ENCODE data around the gene CTNND2.
"Not testable (repeated sequence)": the region's sequence is repeated elsewhere in the genome, so short reads cannot be mapped to it uniquely, and the experiment has no call there.

CTNND2 gene

GRCh38 chr5:11672385-11673085, 231.7 kb downstream of the CTNND2 start:
- no peak for DNase-seq (ENCODE audit: low spot score)

GRCh38 chr5:11658376-11658775, 245.9 kb downstream of the CTNND2 start:
- DNase-seq (ENCODE audit: low spot score): no peak

- no peak for DNase-seq (ENCODE audit: low spot score)
Observed at GRCh38 chr5:11656916-11657315, 247.3 kb downstream of the CTNND2 start.

GRCh38 chr5:11655681-11656080, 248.6 kb downstream of the CTNND2 start:
- DNase-seq (ENCODE audit: low spot score): peak; percentile 28

GRCh38 chr5:11650936-11651335, 253.3 kb downstream of the CTNND2 start:
- no peak for DNase-seq (ENCODE audit: low spot score)

GRCh38 chr5:11646141-11646540, 258.1 kb downstream of the CTNND2 start:
- DNase-seq (ENCODE audit: low spot score): no peak

GRCh38 chr5:11642438-11642837, 261.8 kb downstream of the CTNND2 start:
- DNase-seq (ENCODE audit: low spot score): no peak

- DNase-seq (ENCODE audit: low spot score): no peak
Observed at GRCh38 chr5:11640158-11640873, 263.9 kb downstream of the CTNND2 start.

- DNase-seq (ENCODE audit: low spot score): no peak
Observed at GRCh38 chr5:11622785-11623184, 281.5 kb downstream of the CTNND2 start.

- no peak for DNase-seq (ENCODE audit: low spot score)
Observed at GRCh38 chr5:11620172-11620571, 284.1 kb downstream of the CTNND2 start.

GRCh38 chr5:11619339-11620024, 284.8 kb downstream of the CTNND2 start:
- DNase-seq (ENCODE audit: low spot score): peak; percentile 39

- no peak for DNase-seq (ENCODE audit: low spot score)
Observed at GRCh38 chr5:11617080-11617479, 287.2 kb downstream of the CTNND2 start.

GRCh38 chr5:11616624-11617023, 287.6 kb downstream of the CTNND2 start:
- DNase-seq (ENCODE audit: low spot score): not testable (repeated sequence)

- no peak for DNase-seq (ENCODE audit: low spot score)
Observed at GRCh38 chr5:11611011-11611410, 293.2 kb downstream of the CTNND2 start.

GRCh38 chr5:11609570-11610303, 294.5 kb downstream of the CTNND2 start:
- no peak for DNase-seq (ENCODE audit: low spot score)

- no peak for DNase-seq (ENCODE audit: low spot score)
Observed at GRCh38 chr5:11608530-11608929, 295.7 kb downstream of the CTNND2 start.

- no peak for DNase-seq (ENCODE audit: low spot score)
Observed at GRCh38 chr5:11607944-11608483, 296.2 kb downstream of the CTNND2 start.

GRCh38 chr5:11602298-11602697, 301.9 kb downstream of the CTNND2 start:
- peak; percentile 26 for DNase-seq (ENCODE audit: low spot score)

- DNase-seq (ENCODE audit: low spot score): no peak
Observed at GRCh38 chr5:11599499-11599898, 304.7 kb downstream of the CTNND2 start.

GRCh38 chr5:11596657-11597071, 307.6 kb downstream of the CTNND2 start:
- DNase-seq (ENCODE audit: low spot score): no peak

- no peak for DNase-seq (ENCODE audit: low spot score)
Observed at GRCh38 chr5:11596185-11596584, 308.1 kb downstream of the CTNND2 start.

- no peak for DNase-seq (ENCODE audit: low spot score)
Observed at GRCh38 chr5:11595045-11595444, 309.2 kb downstream of the CTNND2 start.

All from SW480 (cell line).